Nephron (organoid): ENCODE data around the gene DSCAM.

Experiments used
- H3K27ac Mint-ChIP-seq, 3 experiments: 2 replicates each; pipeline ENCODE4 v1.8.0; 2020; ENCODE audit warnings: mixed read lengths in 3 of 3, mild to moderate bottlenecking in 2 of 3, moderate library complexity in 1 of 3
- H3K27me3 Mint-ChIP-seq: 2 replicates; pipeline ENCODE4 v1.8.0; 2021; ENCODE audit warnings: low read depth, mild to moderate bottlenecking, moderate library complexity, mixed read lengths
- H3K36me3 Mint-ChIP-seq: 2 replicates; pipeline ENCODE4 v1.8.0; 2020; ENCODE audit warnings: low read depth, mixed read lengths
- H3K4me1 Mint-ChIP-seq: 2 replicates; pipeline ENCODE4 v1.8.0; 2020; ENCODE audit warnings: mixed read lengths
- H3K4me3 Mint-ChIP-seq, 3 experiments: 2 replicates each; pipeline ENCODE4 v1.8.0; 2020; ENCODE audit warnings: mild to moderate bottlenecking in 3 of 3, mixed read lengths in 3 of 3, moderate library complexity in 2 of 3
- H3K9me3 Mint-ChIP-seq: 2 replicates; pipeline ENCODE4 v1.8.0; 2020; ENCODE audit warnings: mixed read lengths
- TF ChIP-seq, protein P1 (sequence below), 3 experiments: fragments of 200-600 bp; sonication (generic); IDR thresholded peaks; one replicate each; pipeline ENCODE4 v1.5.0; 2021; ENCODE audit warnings: antibody characterized with exemption in 3 of 3; ENCODE audit not compliant: unreplicated experiment in 3 of 3

The DSCAM gene

GRCh38 chr21:40797891-40798290, 49.1 kb downstream of the DSCAM start:
- H3K27ac Mint-ChIP-seq: no peak overlapping the region
- TF ChIP-seq, protein P1, sequence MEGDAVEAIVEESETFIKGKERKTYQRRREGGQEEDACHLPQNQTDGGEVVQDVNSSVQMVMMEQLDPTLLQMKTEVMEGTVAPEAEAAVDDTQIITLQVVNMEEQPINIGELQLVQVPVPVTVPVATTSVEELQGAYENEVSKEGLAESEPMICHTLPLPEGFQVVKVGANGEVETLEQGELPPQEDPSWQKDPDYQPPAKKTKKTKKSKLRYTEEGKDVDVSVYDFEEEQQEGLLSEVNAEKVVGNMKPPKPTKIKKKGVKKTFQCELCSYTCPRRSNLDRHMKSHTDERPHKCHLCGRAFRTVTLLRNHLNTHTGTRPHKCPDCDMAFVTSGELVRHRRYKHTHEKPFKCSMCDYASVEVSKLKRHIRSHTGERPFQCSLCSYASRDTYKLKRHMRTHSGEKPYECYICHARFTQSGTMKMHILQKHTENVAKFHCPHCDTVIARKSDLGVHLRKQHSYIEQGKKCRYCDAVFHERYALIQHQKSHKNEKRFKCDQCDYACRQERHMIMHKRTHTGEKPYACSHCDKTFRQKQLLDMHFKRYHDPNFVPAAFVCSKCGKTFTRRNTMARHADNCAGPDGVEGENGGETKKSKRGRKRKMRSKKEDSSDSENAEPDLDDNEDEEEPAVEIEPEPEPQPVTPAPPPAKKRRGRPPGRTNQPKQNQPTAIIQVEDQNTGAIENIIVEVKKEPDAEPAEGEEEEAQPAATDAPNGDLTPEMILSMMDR (IDR thresholded peaks at IDR 0.05; ENCODE audit: unreplicated experiment in 3 of 3): no peak
- no peak overlapping the region for H3K4me3 Mint-ChIP-seq
- no peaks in the 10 kb centered on the region for H3K27me3 Mint-ChIP-seq
- H3K36me3 Mint-ChIP-seq: peaks cover 3% of the 10 kb centered on the region
- H3K4me1 Mint-ChIP-seq: peaks cover 10% of the 10 kb centered on the region
- H3K9me3 Mint-ChIP-seq: peaks cover 34% of the 10 kb centered on the region

GRCh38 chr21:40797410-40797809, 49.5 kb downstream of the DSCAM start:
- Mint-ChIP-seq H3K27ac (no peak overlapping the region), H3K9me3 (peaks cover 30% of the 10 kb centered on the region), H3K36me3 (peaks cover 3% of the 10 kb centered on the region), H3K4me3 (no peak overlapping the region), H3K27me3 (no peaks in the 10 kb centered on the region), H3K4me1 (peaks cover 15% of the 10 kb centered on the region)
- TF ChIP-seq, protein P1 (IDR thresholded peaks at IDR 0.05; ENCODE audit: unreplicated experiment in 3 of 3): no peak

DNA sequence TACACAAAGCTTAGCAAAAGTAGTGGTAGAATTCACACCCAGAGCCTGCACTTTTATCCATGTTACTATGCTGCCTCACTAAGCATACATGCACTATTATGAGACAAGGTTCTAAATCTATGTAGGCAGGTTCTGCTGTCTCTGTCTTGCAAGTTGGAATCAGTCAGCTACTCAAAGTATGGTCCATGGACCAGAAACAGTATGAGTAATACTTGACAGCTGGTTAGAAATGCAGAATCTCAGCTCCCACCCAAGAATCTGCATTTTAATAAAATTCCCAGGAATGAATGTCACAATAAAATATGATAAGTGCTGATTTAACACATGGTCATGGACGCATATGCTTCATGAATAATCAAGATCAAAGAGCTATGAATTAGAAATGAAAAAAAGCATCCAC, 50.5 kb downstream of the DSCAM start:
- Mint-ChIP-seq H3K27me3 (no peaks in the 10 kb centered on the region), H3K4me3 (no peak overlapping the region), H3K36me3 (peaks cover 3% of the 10 kb centered on the region), H3K27ac (no peak overlapping the region), H3K4me1 (peaks cover 15% of the 10 kb centered on the region), H3K9me3 (peaks cover 26% of the 10 kb centered on the region)
- TF ChIP-seq, protein P1 (IDR thresholded peaks at IDR 0.05; ENCODE audit: unreplicated experiment in 3 of 3): no peak

DNA sequence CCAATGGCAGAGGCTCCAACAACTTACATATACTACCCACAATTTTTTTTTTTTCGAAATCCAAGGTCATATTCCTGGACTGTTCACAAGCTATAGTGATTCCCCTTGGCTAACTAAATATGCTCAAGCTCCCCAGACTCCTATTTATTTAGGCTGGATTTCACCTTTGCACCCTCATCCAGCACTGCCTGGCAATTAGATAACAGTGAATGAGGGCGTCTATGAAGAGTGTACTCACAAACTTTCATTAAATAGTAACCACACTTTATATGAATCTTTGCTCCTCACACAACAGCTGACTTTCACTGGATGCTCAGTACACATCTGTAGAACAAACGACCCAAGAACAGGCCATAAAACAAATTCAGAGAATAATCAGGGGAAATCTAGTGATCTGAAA, 51.6 kb downstream of the DSCAM start:
- H3K27me3 Mint-ChIP-seq: no peaks in the 10 kb centered on the region
- no peak overlapping the region for H3K4me3 Mint-ChIP-seq
- TF ChIP-seq, protein P1 (IDR thresholded peaks at IDR 0.05; ENCODE audit: unreplicated experiment in 3 of 3): no peak
- H3K27ac Mint-ChIP-seq: peak overlapping the region in 1 of 3 experiments; percentile 6
- no peaks in the 10 kb centered on the region for H3K36me3 Mint-ChIP-seq
- peaks cover 21% of the 10 kb centered on the region for H3K9me3 Mint-ChIP-seq
- peaks cover 15% of the 10 kb centered on the region for H3K4me1 Mint-ChIP-seq

DNA sequence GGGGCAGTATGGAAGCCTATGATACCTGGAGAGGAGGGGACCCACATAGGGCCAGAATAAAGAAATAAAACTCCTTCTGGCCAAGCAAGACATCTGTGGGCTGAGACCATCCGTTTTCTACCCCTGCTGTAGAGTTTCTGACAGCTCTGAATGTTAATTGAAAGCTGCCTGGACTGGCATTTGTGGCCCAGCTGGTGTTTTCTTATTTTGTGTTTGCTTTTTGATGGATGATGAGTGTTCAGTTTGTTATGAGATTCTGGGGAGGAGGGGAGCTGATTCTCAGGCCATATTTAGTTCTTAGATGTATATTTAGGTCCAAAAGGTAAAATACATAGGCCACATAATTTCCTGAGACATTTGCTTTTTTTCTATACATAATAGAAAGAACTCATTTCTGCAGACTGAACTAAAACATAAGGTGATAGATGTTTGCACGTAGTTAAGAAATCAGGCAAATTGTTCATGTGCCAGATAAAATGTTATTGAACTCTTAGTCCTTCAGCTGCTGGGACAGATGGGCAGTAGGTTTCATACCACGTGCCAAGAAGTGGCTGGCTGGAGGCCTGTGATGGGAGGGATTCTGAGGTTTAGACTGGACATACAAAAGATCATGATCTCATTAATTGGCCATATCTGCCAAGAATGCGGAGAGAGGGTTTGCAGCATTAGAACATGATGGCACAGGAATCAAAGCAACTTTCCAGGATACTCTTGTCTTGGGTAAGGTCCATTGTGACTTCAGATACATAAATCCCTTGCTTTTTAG, 54.1 kb downstream of the DSCAM start:
- no peaks in the 10 kb centered on the region for H3K36me3 Mint-ChIP-seq
- TF ChIP-seq, protein P1 (IDR thresholded peaks at IDR 0.05; ENCODE audit: unreplicated experiment in 3 of 3): no peak
- peaks cover 25% of the 10 kb centered on the region for H3K4me1 Mint-ChIP-seq
- no peak overlapping the region for H3K27ac Mint-ChIP-seq
- no peak overlapping the region for H3K4me3 Mint-ChIP-seq
- H3K9me3 Mint-ChIP-seq: peaks cover 11% of the 10 kb centered on the region
- no peaks in the 10 kb centered on the region for H3K27me3 Mint-ChIP-seq

- Mint-ChIP-seq H3K4me3 (no peak overlapping the region), H3K9me3 (no peaks in the 10 kb centered on the region), H3K27ac (no peak overlapping the region), H3K27me3 (no peaks in the 10 kb centered on the region), H3K4me1 (peaks cover 23% of the 10 kb centered on the region), H3K36me3 (no peaks in the 10 kb centered on the region)
- TF ChIP-seq, protein P1 (IDR thresholded peaks at IDR 0.05; ENCODE audit: unreplicated experiment in 3 of 3): no peak
Observed at GRCh38 chr21:40788635-40789034, 58.3 kb downstream of the DSCAM start.
